Stimulated activated CD4-positive, alpha-beta T cell treated with anti-CD3 and anti-CD28 coated beads, Interleukin-1b, Interleukin-23, amount 100 ng/mL, for 1 hour (primary cell): ENCODE data around the gene FEV.

Source experiments
- DNase-seq, 2 donors: peaks; one replicate each; pipeline ENCODE4 v3.0.0-alpha.2; 2020; ENCODE audit warnings: low read depth in 2 of 2

Gene FEV

GRCh38 chr2:218993345-218994315 lies 8.6 kb upstream of the FEV start, which contains the start of gene CRYBA2:
Gene CRYBA2, minus strand, starts transcription at chr2:218993422. Its CDS starts 246 bp downstream, at chr2:218993176.
- DNase-seq: no peak

DNA sequence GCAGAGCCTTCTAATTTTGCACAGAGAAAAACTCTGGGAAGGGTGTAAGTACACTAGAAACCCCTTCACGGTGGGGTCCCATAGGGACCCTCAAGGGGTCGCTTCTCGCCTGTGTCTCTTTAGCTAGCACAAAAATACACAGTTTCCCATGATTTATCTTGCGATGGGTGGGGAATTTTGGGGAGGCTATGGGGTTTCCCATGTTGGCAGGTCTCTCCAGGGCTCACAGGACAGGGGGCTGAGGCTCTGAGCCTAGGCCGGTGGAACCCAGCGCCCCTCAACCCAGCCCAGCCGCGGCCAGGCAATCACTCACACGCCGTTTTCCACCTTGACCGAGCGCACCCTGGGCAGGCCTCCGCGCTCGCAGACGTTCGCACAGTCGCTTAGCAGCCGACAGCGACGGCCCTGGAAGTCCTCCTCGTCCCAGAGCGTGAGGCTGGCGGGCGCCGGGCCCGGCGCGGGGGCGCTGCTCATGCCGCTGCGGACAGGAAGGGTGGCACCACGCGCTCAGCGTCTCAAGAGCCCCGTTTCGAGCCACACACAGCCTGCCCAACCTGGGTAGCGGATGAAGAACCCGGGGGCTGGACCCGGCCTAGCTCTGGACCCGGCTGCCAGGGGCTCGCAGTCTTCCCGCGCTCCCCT lies 7.8 kb upstream of the FEV start:
- no peak for DNase-seq

DNA sequence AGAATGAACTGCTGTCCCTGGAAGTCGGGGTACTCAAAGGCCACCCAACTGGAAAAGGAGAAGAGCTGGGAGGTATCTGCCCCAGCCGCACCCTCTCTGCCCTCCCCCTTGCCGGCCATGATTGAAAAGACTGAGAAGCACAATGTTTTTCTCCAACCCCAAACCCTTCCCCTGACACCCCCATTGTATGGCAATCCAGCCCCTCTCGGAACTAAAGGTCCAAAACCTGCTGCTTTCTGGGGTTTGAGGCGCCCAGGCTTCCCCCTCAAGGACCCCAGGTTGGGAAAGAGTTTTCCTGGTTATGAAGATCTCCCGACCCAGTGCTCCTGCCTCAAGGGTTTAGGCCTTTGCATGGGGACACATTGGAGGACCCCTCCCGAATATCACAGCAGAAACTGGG lies 7.2 kb upstream of the FEV start:
- no peak for DNase-seq

- DNase-seq: no peak
Measured at GRCh38 chr2:218991674-218992168, 6.7 kb upstream of the FEV start.

- DNase-seq: no peak
Measured at GRCh38 chr2:218990612-218991011, 5.6 kb upstream of the FEV start.

DNA sequence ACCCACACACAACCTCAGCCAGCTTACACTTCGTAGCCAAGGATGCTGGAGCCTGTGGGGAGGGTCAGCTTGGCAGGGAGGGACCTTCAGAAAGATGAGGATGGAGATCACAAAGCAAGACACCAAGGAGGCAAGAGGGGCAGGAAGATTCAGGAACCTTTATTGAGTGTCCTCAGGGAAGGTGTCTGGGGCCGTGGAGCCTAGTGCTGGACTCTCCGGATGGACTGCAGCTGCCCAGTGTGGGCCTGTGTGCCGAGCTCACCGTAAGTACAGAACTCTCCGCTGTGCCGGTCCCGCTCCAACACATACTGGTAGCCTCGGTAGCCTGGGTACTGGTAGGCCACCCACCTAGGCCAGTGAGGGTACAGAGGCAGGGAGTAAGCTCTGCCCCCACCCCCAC lies 5.1 kb upstream of the FEV start:
- no peak for DNase-seq

DNA sequence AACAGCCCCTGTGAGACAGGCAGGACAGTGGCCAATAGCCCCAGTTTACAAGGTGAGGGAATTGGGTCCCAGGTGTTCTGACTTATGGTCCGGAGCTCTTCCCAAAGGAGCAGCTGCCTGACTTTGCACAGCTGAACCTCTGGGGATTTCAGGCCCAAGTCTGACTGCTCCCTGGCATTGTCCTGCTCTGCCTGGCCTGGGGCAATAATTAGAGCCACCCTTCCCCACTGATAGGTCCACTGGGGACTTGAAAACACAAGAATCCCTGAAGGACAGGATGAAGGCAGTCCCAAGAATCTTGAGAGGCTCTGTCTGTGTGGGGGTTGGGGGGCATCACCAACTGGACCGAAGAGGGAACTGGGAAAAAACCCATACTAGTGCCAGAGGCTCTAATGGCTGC lies 3.7 kb upstream of the FEV start:
- DNase-seq: no peak

- DNase-seq: no peak
Measured at GRCh38 chr2:218988164-218988563, 3.2 kb upstream of the FEV start.

DNA sequence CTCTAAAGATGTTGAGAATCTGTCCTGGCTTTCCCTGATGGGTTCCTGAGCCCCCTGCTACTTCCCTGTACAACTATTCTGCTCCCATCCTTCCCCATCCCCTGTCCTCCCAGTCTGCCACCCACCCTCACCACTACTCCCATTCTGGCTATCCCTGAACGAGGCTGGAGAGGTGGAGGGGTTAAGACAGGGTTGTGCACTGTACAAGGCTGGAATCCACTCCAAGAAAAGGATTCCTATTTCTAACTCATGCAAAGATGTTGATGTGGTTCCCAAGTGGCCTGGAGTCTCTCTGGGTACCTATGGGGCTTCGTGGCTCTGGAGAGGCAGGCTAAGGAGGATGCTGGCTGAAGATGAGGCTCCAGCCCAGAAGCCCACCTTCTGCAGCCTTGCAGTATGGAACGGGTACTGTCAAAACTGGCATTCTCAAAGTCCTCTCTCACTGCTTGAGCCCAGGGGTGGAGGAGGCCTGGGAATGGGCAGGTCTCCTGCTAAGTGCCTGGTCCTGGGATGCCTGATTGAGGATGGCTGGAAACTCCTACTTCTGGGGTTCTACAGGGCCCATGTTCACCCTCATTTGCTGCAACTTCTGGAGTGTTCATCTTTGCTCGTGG lies 1.3 kb upstream of the FEV start:
- no peak for DNase-seq

- DNase-seq: no peak
Measured at GRCh38 chr2:218985325-218986091, 524 bp upstream of the FEV start.

DNA sequence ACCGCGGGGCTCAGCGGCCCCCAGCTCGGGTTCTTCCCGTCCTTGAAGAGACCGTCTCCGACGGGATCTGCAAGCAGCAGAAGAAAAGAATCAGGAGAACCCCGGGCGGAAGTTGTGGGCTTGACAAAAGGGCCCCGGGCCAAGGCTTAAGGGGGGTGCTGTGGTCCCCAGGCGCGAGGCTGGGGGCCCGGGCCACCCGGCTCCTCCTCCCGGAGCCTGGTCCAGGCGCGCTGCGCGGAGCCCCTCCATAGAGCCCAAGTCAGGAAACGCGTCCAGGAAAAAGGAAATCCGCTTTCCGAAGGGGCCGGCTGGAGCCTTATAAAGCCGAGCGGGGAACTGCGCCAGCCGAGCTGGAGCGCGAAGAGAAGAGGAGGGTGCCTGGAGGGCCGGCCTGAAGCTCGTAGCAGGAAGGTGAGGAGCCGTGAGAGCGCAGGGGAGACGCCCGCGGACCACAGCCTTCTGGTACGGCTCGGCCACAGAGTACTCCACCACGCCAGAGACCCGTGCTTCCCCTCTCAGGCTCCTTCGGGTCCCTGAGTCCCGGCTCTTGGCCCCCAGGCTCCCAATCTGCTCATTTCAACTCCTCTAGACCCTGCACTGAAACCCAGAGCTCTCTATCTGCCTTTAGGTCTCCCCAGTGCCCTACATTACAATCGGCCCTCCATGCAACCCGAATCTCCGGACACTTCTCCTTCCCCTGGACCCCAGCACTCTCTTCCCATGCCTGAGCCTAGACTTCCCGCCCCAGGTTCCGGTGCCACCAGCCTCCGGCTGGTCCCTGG lies 554 bp downstream of the FEV start:
- no peak for DNase-seq

GRCh38 chr2:218983934-218984238 lies 1.1 kb downstream of the FEV start:
- DNase-seq: no peak

- no peak for DNase-seq
Measured at GRCh38 chr2:218983263-218983933, 1.6 kb downstream of the FEV start.

GRCh38 chr2:218982586-218983262 lies 2.3 kb downstream of the FEV start:
- no peak for DNase-seq

- DNase-seq: no peak
Measured at GRCh38 chr2:218981881-218982585, 3.0 kb downstream of the FEV start.

GRCh38 chr2:218981390-218981880 lies 3.5 kb downstream of the FEV start:
- DNase-seq: no peak

DNA sequence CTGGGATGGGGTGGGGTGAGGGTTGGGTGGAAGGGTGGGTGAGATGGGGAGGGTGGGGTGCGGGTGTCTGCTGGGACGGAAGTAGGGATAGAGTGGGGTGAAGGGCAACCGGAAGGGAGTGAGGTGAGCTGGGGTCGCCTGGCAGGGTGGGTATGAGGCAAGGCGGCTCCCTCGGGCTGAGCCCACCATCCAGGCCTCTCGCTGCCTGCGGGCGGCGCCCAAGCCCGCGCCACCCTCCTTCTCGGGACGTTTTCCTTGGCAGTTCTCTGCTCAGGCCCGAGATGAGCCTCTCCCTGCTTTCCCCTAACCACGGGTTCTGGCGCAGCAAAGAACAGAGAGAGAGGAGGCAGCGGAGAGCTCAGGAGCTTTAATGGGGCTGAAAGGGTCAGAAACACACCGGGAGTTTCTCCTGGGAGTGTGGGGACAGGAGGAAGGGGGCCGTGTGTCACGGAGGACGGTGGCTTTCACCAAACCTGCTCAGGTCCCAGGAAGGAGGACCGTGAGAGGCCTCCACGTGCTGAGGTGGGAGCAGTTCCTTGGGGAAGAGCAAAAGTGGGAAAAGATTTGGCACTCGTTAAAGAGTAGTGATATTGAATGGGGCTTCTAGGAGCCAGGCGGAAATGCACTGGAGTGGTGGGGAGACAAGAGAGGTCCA lies 4.1 kb downstream of the FEV start:
- no peak for DNase-seq
